ENCODE results near the gene INPP4B.

DNA sequence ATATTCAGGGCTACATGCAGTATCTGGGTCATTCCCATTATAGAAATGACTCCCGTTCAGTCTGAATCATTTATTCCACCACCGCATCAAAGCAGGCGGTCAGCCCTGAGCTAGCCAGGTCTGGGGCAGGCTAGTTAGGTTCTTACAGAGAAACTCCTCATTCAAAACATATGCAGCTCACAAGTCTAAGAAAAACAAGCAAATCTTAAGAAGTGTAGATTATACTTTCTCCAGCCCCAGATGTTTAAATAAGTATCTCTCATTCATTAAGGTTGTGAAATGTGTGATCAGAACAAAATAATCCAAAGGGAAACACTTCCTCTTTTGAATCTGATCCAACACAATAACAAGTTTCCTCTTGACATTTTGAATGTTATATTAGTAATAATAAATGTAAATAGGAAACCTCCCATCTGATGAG lies 441.9 kb downstream of the INPP4B start:
- TF ChIP-seq CTCF (IDR thresholded peaks at IDR 0.05; ENCODE audit: borderline replicate concordance, extremely low read depth, low read length, poor library complexity, severe bottlenecking) (no peak), EZH2 (IDR thresholded peaks at IDR 0.05; ENCODE audit: borderline replicate concordance, low read depth, low read length, severe bottlenecking) (no peak)

Measured in DND-41 (cell line).